OCI-LY7 (cell line): Measurements from ENCODE around the gene COL4A2. TPM values are rescaled to one million over a fixed set of nuclear protein-coding genes. Genes with fewer than 3 reads are reported as not detected.

Source experiments
- BruUV-seq: library from RNA; stranded (reverse); fragments of 400-500 nt; replicated peaks from 2 replicates; lab custom pipeline; 2021; lab: Mats Ljungman, UMichigan
- CTCF ChIA-PET: fragments of 300-600 bp; sonication (Branson Sonifier 250); formaldehyde crosslinking; loops from one replicate; lab custom pipeline; 2022; ENCODE audit warnings: antibody characterized with exemption; ENCODE audit not compliant: unreplicated experiment; lab: Charles Lee
- POLR2A ChIA-PET: fragments of 300-600 bp; sonication (Branson Sonifier 250); formaldehyde crosslinking; loops from one replicate; lab custom pipeline; 2022; ENCODE audit warnings: antibody characterized with exemption; lab: Charles Lee
- DNase-seq: peaks from one replicate; pipeline ENCODE4 v3.0.0-alpha.2; 2015; ENCODE audit warnings: low spot score
- H2AFZ ChIP-seq: fragments of 200-600 bp; sonication (generic), shearing (Covaris generic); 2 replicates; pipeline ENCODE4 v1.6.1; 2014; ENCODE audit warnings: mild to moderate bottlenecking, antibody characterized with exemption, low read length, moderate library complexity
- H3K27ac ChIP-seq: fragments of 200-600 bp; sonication (generic); 2 replicates; pipeline ENCODE4 v1.5.1; 2014; ENCODE audit warnings: mixed run types, low read depth, mild to moderate bottlenecking, moderate library complexity, low read length, inconsistent platforms; ENCODE audit not compliant: poor library complexity, severe bottlenecking
- H3K36me3 ChIP-seq: fragments of 200-600 bp; sonication (generic); 2 replicates; pipeline ENCODE4 v1.6.1; 2014; ENCODE audit warnings: mild to moderate bottlenecking, antibody characterized with exemption, low read length, moderate library complexity, mixed read lengths; ENCODE audit not compliant: insufficient read depth
- H3K4me1 ChIP-seq: fragments of 200-600 bp; sonication (generic); 2 replicates; pipeline ENCODE4 v1.5.1; 2014; ENCODE audit warnings: mild to moderate bottlenecking, low read length; ENCODE audit not compliant: insufficient read depth, poor library complexity, severe bottlenecking
- H3K4me2 ChIP-seq: fragments of 200-600 bp; sonication (generic); 2 replicates; pipeline ENCODE4 v1.6.1; 2014; ENCODE audit warnings: mild to moderate bottlenecking, low read length
- H3K4me3 ChIP-seq: fragments of 200-600 bp; sonication (generic); 2 replicates; pipeline ENCODE4 v1.5.1; 2014; ENCODE audit warnings: mild to moderate bottlenecking, low read depth, low read length; ENCODE audit not compliant: poor library complexity, severe bottlenecking
- H3K79me2 ChIP-seq: fragments of 200-600 bp; sonication (generic); 2 replicates; pipeline ENCODE4 v1.6.1; 2016; ENCODE audit warnings: low read depth, mild to moderate bottlenecking, low read length, moderate library complexity, mixed read lengths; ENCODE audit not compliant: insufficient read depth
- H3K9me2 ChIP-seq: fragments of 200-600 bp; sonication (generic); 2 replicates; pipeline ENCODE4 v1.6.1; 2016; ENCODE audit warnings: mild to moderate bottlenecking, low read length, mixed read lengths; ENCODE audit not compliant: insufficient read depth
- H3K9me3 ChIP-seq: fragments of 200-600 bp; sonication (generic); 2 replicates; pipeline ENCODE4 v1.6.1; 2014; ENCODE audit warnings: mild to moderate bottlenecking, mixed run types, low read length, mixed read lengths
- H4K20me1 ChIP-seq: fragments of 200-600 bp; sonication (generic); 2 replicates; pipeline ENCODE4 v1.6.1; 2014; ENCODE audit warnings: mild to moderate bottlenecking, antibody characterized with exemption, low read length, moderate library complexity, mixed read lengths; ENCODE audit not compliant: insufficient read depth
- CTCF ChIP-seq: fragments of 200-600 bp; sonication (generic); conservative IDR thresholded peaks from 2 replicates; pipeline ENCODE4 v1.5.1; 2014; ENCODE audit warnings: mild to moderate bottlenecking, antibody characterized with exemption, low read length, moderate library complexity, mixed read lengths
- EZH2phosphoT487 ChIP-seq: fragments of 200-600 bp; sonication (generic); IDR thresholded peaks from 2 replicates; pipeline ENCODE4 v1.6.1; 2018; ENCODE audit warnings: low read depth, borderline replicate concordance, mild to moderate bottlenecking, mixed run types, antibody characterized with exemption, low read length, moderate library complexity, mixed read lengths
- intact Hi-C: fragments of 100-400 bp; cut with micrococcal nuclease; formaldehyde crosslinking; loops from one replicate; pipeline ENCODE4 v1.10.0; 2022; ENCODE audit not compliant: unreplicated experiment
- total RNA-seq, 2 experiments: library from RNA; depleted of rRNA in 1 of 2; stranded (reverse); fragments of >200 nt in 1 of 2; shearing (Covaris generic) in 1 of 2; gene quantifications; 2 replicates each; pipeline ENCODE4 v1.2.3, GENCODE V29; 2014 to 2022

The COL4A2 gene
- total RNA-seq, 2 experiments from 2014 or later = 0.34 TPM; not detected in 1

- DNase-seq = no peak
- BruUV-seq = no TSS peak
Observed at GRCh38 chr13:110529522-110530311, 222.6 kb downstream of the COL4A2 start.

GRCh38 chr13:110531100-110531499 lies 224.0 kb downstream of the COL4A2 start:
- H3K4me3 ChIP-seq = no peak overlapping the region
- no TSS peak for BruUV-seq
- CTCF ChIA-PET = no interaction called here

More at GRCh38 chr13:110529522-110530311, 222.6 kb downstream of the COL4A2 start:
- H3K4me2 ChIP-seq = no peak overlapping the region
- no peaks in the 10 kb centered on the region for H3K36me3 ChIP-seq
- no peaks in the 10 kb centered on the region for H3K4me1 ChIP-seq
- H3K9me3 ChIP-seq = no peaks in the 10 kb centered on the region
- H3K79me2 ChIP-seq = no peaks in the 10 kb centered on the region
- CTCF ChIA-PET = no interaction called here
- H3K4me3 ChIP-seq = no peak overlapping the region
- no peak overlapping the region for H3K27ac ChIP-seq
- intact Hi-C loops = no loop called here
- no peaks in the 10 kb centered on the region for H3K9me2 ChIP-seq
- no peaks in the 10 kb centered on the region for H4K20me1 ChIP-seq
- POLR2A ChIA-PET = no interaction called here
- TF ChIP-seq CTCF = no peak
- TF ChIP-seq EZH2phosphoT487 = no peak
- H2AFZ ChIP-seq = no peak overlapping the region

More at GRCh38 chr13:110531100-110531499, 224.0 kb downstream of the COL4A2 start:
- intact Hi-C loops = no loop called here
- Histone ChIP-seq H3K79me2 (no peaks in the 10 kb centered on the region), H3K4me1 (no peaks in the 10 kb centered on the region), H3K27ac (no peak overlapping the region), H4K20me1 (no peaks in the 10 kb centered on the region), H3K36me3 (no peaks in the 10 kb centered on the region), H2AFZ (no peak overlapping the region), H3K9me2 (no peaks in the 10 kb centered on the region), H3K9me3 (no peaks in the 10 kb centered on the region), H3K4me2 (no peak overlapping the region)
- no peak for DNase-seq
- POLR2A ChIA-PET = no interaction called here
- TF ChIP-seq CTCF (no peak), EZH2phosphoT487 (no peak)
